Midbrain (tissue), 1 donor: ENCODE measurements around the gene DGKK.
"Not testable (repeated sequence)": the region's sequence is repeated elsewhere in the genome, so short reads cannot be mapped to it uniquely, and the experiment has no call there.

Experiments used
- DNase-seq: peaks from one replicate; lab custom pipeline; 2025; lab: John Stamatoyannopoulos, UW

DGKK gene

DNA sequence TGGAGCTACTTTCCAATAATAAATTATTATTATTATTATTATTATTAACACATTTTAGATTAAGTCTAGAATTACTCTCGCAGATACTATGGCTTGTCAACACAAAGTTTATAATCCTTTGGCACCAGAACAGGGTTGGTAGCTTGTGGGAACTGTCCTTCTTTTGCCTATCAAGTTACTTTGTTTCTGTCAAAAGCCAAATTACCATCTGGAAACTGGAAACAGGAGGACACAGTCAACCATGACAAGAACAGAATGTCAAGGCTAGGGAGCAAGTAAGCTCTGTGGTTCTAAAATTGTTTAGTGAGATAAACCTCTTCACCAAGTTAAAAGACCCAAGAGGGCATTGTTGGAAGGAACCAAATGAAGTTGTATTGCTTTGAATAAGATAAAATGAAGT, 42.5 kb downstream of the DGKK start:
- DNase-seq = no peak

DNA sequence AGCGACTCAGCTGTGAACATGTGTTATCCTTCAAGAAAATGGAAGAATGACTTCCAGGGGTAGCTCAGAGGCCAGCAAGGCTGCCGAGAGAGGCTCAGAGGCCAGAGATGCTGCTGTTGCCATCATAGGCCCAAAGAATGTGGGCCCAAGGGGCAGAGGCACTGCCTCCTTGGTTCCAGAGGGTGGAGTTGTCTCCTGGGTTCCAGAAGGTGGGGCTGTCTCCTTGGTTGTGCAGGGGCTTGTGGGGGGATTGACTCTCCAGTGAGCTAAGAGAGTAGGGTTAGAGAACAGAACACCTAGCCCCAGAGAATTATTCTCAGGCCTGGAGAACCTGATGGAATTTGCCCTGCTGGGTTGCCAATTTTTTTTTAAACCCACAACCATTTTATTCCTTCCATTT, 62.6 kb downstream of the DGKK start:
- DNase-seq = no peak

- no peak for DNase-seq
Observed at GRCh38 chrX:50403903-50404302, 66.7 kb downstream of the DGKK start.

DNA sequence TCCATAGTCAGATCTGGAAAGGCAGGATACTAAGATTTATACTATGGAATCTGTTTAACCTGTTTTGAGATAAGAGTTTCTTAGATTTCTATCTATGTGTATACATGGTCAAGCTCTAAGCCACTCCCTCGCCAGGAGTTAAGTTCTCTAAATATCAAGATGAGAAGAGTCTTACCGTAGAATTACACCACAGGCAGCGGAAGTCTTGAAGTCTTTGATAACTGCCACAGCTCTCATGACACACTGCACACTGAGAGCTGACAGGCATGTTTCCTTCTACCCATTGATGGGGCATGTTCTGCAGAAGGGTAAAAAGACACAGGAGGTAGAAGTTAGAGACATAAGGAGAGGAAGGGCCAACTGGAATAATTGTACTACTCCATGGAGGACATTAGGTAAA, 67.7 kb downstream of the DGKK start:
- DNase-seq = no peak

- DNase-seq = no peak
Observed at GRCh38 chrX:50393902-50394301, 76.7 kb downstream of the DGKK start.

GRCh38 chrX:50386520-50386919, 84.1 kb downstream of the DGKK start:
- DNase-seq = no peak

DNA sequence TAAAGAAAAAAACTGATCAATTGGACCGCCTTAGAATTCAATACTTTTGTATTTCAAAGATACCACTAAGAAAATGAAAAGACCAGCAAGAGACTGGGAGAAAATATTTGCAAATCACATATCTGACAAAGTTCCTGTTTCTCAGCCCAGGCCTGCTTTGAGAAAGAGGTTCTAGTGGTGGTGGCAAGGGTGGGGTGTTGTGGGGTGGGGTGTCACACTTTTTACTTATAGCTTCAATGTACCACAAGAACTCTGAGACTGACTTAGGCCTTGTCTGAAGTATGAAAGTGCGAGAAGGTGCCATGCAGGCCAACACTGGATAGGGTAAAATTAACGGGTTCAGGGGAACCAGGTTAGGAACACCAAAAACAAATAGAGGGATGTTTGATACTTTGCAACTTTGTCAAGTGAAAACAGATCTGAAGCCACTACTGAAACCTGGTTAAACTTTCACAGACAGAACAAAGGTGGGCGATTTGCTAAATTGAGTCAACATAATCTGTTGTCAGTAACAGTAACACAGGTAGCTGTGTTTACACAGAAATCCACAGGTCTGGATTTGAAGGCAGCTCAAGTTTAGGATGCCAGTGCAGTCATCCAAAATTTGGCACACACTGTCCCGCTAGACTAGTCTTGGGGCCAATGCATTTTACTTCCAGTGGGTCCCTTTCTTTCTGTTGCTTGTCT, 88.8 kb downstream of the DGKK start:
- DNase-seq = no peak

DNA sequence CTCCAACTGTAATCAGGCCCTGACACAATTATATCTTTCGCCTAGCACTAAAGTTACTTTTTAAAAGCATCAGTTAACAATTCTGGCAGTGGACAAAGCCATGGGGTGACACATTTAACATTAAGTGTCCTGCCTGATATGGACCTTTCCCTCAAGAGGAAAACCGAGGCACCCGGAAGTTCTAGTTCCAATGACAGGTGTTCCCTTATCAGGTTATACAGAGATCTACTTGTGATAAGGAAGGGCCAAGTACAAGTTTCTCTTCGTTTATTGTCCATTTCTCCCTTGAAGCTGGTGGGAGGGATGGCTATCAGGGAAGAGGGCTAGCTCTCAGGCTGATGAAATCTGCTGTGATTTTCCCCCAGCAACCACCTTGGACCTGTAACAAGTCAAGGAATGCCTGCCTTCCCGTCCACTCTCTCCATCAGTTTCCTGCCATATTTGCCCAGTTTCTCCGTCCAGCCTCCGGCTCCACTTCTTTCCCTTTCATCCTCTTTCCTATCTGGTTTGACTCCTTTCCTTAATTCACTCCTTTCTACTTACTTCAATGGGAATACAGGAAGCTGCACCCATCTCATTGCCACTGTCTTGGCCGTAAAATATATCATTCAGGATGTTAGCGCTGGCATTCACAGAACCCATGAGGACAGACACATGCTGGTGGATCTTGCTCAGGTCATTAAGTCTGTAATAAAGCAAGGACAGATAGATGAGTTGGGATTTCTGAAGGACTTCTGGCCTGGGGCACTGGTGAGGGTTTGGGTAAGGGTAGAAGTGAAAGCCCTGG, 95.0 kb downstream of the DGKK start:
- no peak for DNase-seq

DNA sequence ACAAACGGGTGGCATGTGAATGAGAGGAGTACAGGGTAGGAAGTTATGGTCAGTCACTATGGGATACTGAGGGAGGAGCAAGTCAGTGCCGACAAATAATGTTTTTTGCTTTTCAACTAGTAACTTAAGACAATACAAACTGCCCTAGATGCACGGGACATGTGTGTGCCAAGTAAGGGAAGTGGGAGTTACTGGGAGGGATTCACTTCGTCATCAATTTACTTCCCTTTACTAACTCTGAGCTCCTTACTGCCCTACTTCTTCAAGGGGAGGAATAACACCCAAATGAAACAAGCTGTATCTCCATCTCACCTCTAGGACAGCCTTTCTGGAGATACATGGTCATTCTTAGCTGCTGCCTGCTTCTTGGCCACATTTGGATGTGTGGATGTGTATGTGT, 97.7 kb downstream of the DGKK start:
- DNase-seq = no peak

DNA sequence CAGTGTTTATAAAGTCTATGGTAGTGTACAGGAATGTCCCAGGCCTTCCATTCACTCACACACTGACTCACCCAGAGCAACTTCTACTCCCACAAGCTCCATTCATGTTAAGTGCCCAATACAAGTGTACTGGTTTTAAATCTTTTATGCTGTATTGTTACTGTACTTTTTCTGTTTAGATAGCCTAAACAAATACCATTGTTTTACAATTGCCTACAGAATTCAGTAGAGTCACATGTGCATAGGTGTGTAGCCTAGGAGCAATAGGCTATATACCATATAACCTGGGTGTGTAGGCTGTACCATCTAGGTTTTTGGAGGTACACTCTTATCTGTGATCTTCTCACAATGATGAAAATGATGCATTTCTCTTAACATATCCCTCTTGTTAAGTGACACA, 126.7 kb downstream of the DGKK start:
- no peak for DNase-seq

DNA sequence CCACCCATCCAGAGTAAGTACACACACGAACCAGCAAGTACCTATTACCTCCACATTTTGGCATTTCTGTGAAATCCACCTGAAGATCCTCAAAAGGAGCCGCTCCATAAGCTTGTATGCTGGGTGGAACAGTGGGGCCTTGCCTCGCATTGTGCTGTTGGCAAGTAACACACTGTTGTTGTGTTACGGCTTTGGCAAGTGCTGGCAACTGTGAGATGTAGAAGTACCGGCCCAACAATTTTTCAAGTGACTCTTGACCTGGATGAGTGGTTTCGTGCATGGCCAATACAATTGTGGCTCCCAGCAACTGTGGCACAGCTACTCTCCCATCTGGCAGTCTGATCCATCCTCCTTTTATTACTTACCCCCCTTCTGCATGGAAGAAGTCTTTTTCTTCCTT, 137.3 kb downstream of the DGKK start:
- no peak for DNase-seq

- not testable (repeated sequence) for DNase-seq
Observed at GRCh38 chrX:50332668-50333067, 138.0 kb downstream of the DGKK start.

DNA sequence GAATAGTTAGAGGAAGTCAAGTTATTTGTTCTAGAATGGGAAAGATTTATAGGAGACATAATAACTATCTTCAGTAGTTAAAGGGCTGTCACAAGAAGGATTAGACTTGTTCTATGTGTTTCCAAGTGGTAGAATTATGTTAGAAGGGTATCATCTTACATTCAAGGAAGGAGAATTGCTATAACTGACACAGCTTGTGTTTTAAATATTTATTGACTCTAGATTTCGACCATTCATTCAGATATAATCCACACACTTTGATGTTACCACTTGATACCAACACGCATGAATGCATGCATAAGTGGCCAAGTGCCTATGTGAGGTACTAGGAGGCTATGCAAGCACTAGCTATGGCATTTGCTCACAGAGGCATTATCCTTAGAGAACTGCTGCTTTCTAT, 143.4 kb downstream of the DGKK start:
- no peak for DNase-seq
